Peyer's patch (tissue), 4 donors: ENCODE data around the gene MACROD2.

ENCODE experiments used
- POLR2A ChIP-seq, 2 donors: fragments of 450-650 bp; IDR thresholded peaks; one replicate each; pipeline ENCODE4 v1.5.1; 2017; ENCODE audit warnings: antibody characterized with exemption in 2 of 2, mild to moderate bottlenecking in 2 of 2, moderate library complexity in 2 of 2
- TF ChIP-seq, protein P1 (sequence below), 6 experiments: fragments of 450-650 bp in 4 of 6; fragments of 200-600 bp in 2 of 6; sonication (generic) in 1 of 6; IDR thresholded peaks; one replicate each; pipeline ENCODE4 v1.5.1; 2017 to 2019; ENCODE audit warnings: antibody characterized with exemption in 6 of 6, mild to moderate bottlenecking in 3 of 6, moderate library complexity in 1 of 6

GRCh38 chr20:15625981-15626380, 1630.7 kb downstream of the MACROD2 start:
- TF ChIP-seq POLR2A (IDR thresholded peaks at IDR 0.05) = no peak
- TF ChIP-seq, protein P1, sequence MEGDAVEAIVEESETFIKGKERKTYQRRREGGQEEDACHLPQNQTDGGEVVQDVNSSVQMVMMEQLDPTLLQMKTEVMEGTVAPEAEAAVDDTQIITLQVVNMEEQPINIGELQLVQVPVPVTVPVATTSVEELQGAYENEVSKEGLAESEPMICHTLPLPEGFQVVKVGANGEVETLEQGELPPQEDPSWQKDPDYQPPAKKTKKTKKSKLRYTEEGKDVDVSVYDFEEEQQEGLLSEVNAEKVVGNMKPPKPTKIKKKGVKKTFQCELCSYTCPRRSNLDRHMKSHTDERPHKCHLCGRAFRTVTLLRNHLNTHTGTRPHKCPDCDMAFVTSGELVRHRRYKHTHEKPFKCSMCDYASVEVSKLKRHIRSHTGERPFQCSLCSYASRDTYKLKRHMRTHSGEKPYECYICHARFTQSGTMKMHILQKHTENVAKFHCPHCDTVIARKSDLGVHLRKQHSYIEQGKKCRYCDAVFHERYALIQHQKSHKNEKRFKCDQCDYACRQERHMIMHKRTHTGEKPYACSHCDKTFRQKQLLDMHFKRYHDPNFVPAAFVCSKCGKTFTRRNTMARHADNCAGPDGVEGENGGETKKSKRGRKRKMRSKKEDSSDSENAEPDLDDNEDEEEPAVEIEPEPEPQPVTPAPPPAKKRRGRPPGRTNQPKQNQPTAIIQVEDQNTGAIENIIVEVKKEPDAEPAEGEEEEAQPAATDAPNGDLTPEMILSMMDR (IDR thresholded peaks at IDR 0.05) = no peak
